Endodermal cell (in vitro differentiated cells): ENCODE measurements around the gene TRRAP. TPM values are rescaled to one million over a fixed set of nuclear protein-coding genes. Genes with fewer than 3 reads are reported as not detected.

ENCODE experiments used
- DNase-seq: peaks from one replicate; pipeline ENCODE4 v3.0.0-alpha.2; 2017
- H3K27ac ChIP-seq: 2 replicates; pipeline ENCODE4 v1.5.1; 2013; ENCODE audit warnings: mild to moderate bottlenecking, low read depth, low read length, moderate library complexity
- H3K27me3 ChIP-seq: 2 replicates; pipeline ENCODE4 v1.6.1; 2013; ENCODE audit warnings: mild to moderate bottlenecking, low read length, moderate library complexity; ENCODE audit not compliant: insufficient read depth, control insufficient read depth, poor library complexity, severe bottlenecking
- H3K36me3 ChIP-seq: 2 replicates; pipeline ENCODE4 v1.7.0; 2013; ENCODE audit warnings: mild to moderate bottlenecking, low read length, moderate library complexity; ENCODE audit not compliant: control insufficient read depth, insufficient read depth
- H3K4me1 ChIP-seq: one replicate; pipeline ENCODE4 v1.7.0; 2013; ENCODE audit warnings: low read length; ENCODE audit not compliant: control insufficient read depth, insufficient read depth
- H3K4me3 ChIP-seq: 2 replicates; pipeline ENCODE4 v1.5.1; 2013; ENCODE audit warnings: mild to moderate bottlenecking, low read length, moderate library complexity
- H3K9ac ChIP-seq: 2 replicates; pipeline ENCODE4 v1.6.1; 2013; ENCODE audit warnings: mild to moderate bottlenecking, low read length, moderate library complexity; ENCODE audit not compliant: poor library complexity, severe bottlenecking; ENCODE audit errors: extremely low read depth
- H3K9me3 ChIP-seq: 2 replicates; pipeline ENCODE4 v1.6.1; 2013; ENCODE audit warnings: mild to moderate bottlenecking, low read length, moderate library complexity; ENCODE audit not compliant: control insufficient read depth
- H3K27ac Mint-ChIP-seq: 2 replicates; pipeline ENCODE4 v1.8.0; 2020; ENCODE audit warnings: mixed read lengths
- H3K27me3 Mint-ChIP-seq: 2 replicates; pipeline ENCODE4 v1.8.0; 2021; ENCODE audit warnings: mild to moderate bottlenecking, mixed read lengths; ENCODE audit not compliant: insufficient read depth
- H3K36me3 Mint-ChIP-seq: 2 replicates; pipeline ENCODE4 v1.8.0; 2020; ENCODE audit warnings: low read depth, mixed read lengths
- H3K4me1 Mint-ChIP-seq: 2 replicates; pipeline ENCODE4 v1.8.0; 2020; ENCODE audit warnings: mixed read lengths
- H3K4me3 Mint-ChIP-seq: 2 replicates; pipeline ENCODE4 v1.8.0; 2020; ENCODE audit warnings: mild to moderate bottlenecking, moderate library complexity, mixed read lengths
- H3K9me3 Mint-ChIP-seq: 2 replicates; pipeline ENCODE4 v1.8.0; 2020; ENCODE audit warnings: mild to moderate bottlenecking, mixed read lengths
- WGBS, 2 experiments: methylation state at CpG; one replicate each; pipeline versions ENCODE4 v1.1.5 to v1.1.7; 2013; ENCODE audit warnings: missing lambda C conversion rate in 2 of 2, mixed read lengths in 1 of 2; ENCODE audit not compliant: insufficient coverage in 1 of 2, insufficient read length in 1 of 2; 5-methylcytosine and 5-hydroxymethylcytosine counted together
- total RNA-seq, 2 donors: library from RNA; stranded (reverse); fragmentation: NEBNext Ultra II Directional in 1 of 2; extraction: Animal tissue kit (Norgen Biotek cat#: 25700) in 1 of 2; gene quantifications; 2 replicates in 1 of 2; 3 replicates in 1 of 2; pipeline ENCODE4 v1.2.1, GENCODE V29; 2021
- TF ChIP-seq, protein P1 (sequence below): fragments of 200-600 bp; sonication (generic); conservative IDR thresholded peaks from 2 replicates; pipeline ENCODE4 v1.5.0; 2021; ENCODE audit warnings: antibody characterized with exemption, mild to moderate bottlenecking

The TRRAP gene
- total RNA-seq, 2 donors from 2014 or later = 64.3 to 68.8 TPM

DNA sequence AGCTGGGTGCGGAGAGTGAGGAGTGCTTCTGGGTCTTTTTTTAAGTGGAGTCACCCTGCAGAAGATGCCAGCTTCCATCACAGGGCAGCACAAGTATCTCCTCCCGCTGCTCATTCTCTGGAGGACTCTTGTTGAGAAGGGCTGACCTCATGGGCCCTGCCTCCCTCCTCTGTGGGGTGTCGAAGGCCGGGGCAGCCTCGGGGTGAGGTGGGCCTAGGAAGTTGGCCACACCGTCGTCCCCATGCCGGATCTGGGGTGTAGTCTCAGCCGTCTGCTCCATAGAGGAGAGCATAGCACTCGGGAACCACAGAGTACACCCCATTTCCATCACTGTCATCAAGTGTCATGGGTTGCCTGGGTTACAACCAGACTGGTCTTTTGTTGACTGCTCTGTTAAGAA is 85.0 kb downstream of the TRRAP start:
- H3K27ac Mint-ChIP-seq = no peak overlapping the region
- no peak overlapping the region for H3K9ac ChIP-seq
- no peaks in the 10 kb centered on the region for H3K27me3 Mint-ChIP-seq
- DNase-seq = no peak
- H3K4me3 Mint-ChIP-seq = no peak overlapping the region
- H3K27me3 ChIP-seq = no peaks in the 10 kb centered on the region
- TF ChIP-seq, protein P1, sequence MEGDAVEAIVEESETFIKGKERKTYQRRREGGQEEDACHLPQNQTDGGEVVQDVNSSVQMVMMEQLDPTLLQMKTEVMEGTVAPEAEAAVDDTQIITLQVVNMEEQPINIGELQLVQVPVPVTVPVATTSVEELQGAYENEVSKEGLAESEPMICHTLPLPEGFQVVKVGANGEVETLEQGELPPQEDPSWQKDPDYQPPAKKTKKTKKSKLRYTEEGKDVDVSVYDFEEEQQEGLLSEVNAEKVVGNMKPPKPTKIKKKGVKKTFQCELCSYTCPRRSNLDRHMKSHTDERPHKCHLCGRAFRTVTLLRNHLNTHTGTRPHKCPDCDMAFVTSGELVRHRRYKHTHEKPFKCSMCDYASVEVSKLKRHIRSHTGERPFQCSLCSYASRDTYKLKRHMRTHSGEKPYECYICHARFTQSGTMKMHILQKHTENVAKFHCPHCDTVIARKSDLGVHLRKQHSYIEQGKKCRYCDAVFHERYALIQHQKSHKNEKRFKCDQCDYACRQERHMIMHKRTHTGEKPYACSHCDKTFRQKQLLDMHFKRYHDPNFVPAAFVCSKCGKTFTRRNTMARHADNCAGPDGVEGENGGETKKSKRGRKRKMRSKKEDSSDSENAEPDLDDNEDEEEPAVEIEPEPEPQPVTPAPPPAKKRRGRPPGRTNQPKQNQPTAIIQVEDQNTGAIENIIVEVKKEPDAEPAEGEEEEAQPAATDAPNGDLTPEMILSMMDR = no peak
- no peak overlapping the region for H3K4me3 ChIP-seq
- no peaks in the 10 kb centered on the region for H3K4me1 ChIP-seq
- no peaks in the 10 kb centered on the region for H3K4me1 Mint-ChIP-seq
- peaks cover 85% of the 10 kb centered on the region for H3K36me3 Mint-ChIP-seq
- H3K9me3 ChIP-seq = no peaks in the 10 kb centered on the region
- H3K9me3 Mint-ChIP-seq = no peaks in the 10 kb centered on the region
- WGBS, 2 experiments = 94 to 95% methylated on average over 8 to 10 of the region's 10 CpGs
- H3K27ac ChIP-seq = no peak overlapping the region
- H3K36me3 ChIP-seq = peaks cover 95% of the 10 kb centered on the region

DNA sequence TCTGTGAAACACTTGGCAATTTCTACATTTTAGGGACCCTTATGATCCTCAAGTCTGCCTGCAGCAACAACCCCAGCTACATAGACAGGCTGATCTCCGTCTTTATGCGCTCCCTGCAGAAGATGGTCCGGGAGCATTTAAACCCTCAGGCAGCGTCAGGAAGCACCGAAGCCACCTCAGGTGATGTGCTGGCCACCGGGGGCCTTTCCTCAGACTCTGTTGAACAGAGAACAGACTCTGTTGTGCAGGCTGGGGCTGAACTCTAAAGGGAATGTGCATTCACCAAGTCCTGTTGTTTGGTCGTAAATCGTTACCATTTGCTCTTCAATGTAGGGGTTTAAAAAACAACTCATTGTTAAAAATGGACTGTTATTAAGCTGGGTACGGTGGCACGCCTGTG is 86.3 kb downstream of the TRRAP start:
- peaks cover 94% of the 10 kb centered on the region for H3K36me3 ChIP-seq
- DNase-seq = no peak
- no peak overlapping the region for H3K4me3 Mint-ChIP-seq
- TF ChIP-seq, protein P1 = no peak
- 97 to 99% methylated on average over 10 of the region's 10 CpGs for WGBS, 2 experiments
- H3K9ac ChIP-seq = no peak overlapping the region
- H3K4me3 ChIP-seq = no peak overlapping the region
- H3K27ac Mint-ChIP-seq = no peak overlapping the region
- peaks cover 84% of the 10 kb centered on the region for H3K36me3 Mint-ChIP-seq
- no peaks in the 10 kb centered on the region for H3K27me3 ChIP-seq
- H3K4me1 ChIP-seq = no peaks in the 10 kb centered on the region
- no peak overlapping the region for H3K27ac ChIP-seq
- no peaks in the 10 kb centered on the region for H3K9me3 ChIP-seq
- no peaks in the 10 kb centered on the region for H3K4me1 Mint-ChIP-seq
- no peaks in the 10 kb centered on the region for H3K9me3 Mint-ChIP-seq
- H3K27me3 Mint-ChIP-seq = no peaks in the 10 kb centered on the region

DNA sequence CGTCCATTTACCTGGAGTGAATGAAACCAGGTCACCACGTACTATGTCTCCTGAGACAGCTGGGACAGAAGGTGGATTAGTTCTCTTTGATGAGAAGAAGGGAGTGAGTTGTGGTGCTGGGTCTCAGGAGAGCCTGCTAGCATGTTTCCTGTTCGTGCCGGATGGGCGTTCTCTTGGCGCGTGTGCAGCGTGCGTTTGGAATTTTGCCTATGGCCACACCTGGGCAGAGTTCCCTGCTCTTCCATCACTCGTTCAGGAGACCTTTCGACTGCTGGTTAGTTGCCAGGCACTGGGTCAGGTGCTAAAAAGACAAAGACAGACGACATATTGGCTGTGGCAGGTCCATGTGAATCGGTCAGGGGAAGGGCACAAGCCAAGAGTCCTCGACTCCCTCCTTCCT is 90.3 kb downstream of the TRRAP start:
- Histone ChIP-seq H3K9me3 (no peaks in the 10 kb centered on the region), H3K27me3 (no peaks in the 10 kb centered on the region), H3K9ac (no peak overlapping the region), H3K36me3 (peaks cover 91% of the 10 kb centered on the region), H3K4me1 (no peaks in the 10 kb centered on the region), H3K4me3 (no peak overlapping the region), H3K27ac (no peak overlapping the region)
- Mint-ChIP-seq H3K4me1 (no peaks in the 10 kb centered on the region), H3K27me3 (no peaks in the 10 kb centered on the region), H3K36me3 (peaks cover 82% of the 10 kb centered on the region), H3K9me3 (no peaks in the 10 kb centered on the region), H3K4me3 (no peak overlapping the region), H3K27ac (no peak overlapping the region)
- no peak for DNase-seq
- TF ChIP-seq, protein P1 = no peak
- 93 to 99% methylated on average over 14 of the region's 14 CpGs for WGBS, 2 experiments
